Cardiac fibroblast (primary cell): ENCODE results near the gene SCN10A.

ENCODE experiments used
- DNase-seq, 2 donors: peaks; one replicate each; pipeline versions ENCODE4 v3.0.0 to v3.0.0-alpha.2; 2010; ENCODE audit warnings: low read depth in 2 of 2
- H3K4me3 ChIP-seq, 2 donors: replicated peaks in 1 of 2; 1 replicate in 1 of 2; 2 replicates in 1 of 2; pipeline ENCODE4 v1.5.1; 2011; ENCODE audit warnings: low read depth in 2 of 2, low read length in 2 of 2, mild to moderate bottlenecking in 2 of 2, moderate library complexity in 1 of 2
- TF ChIP-seq, protein P1 (sequence below): IDR thresholded peaks from one replicate; pipeline ENCODE4 v1.5.1; 2011; ENCODE audit warnings: low read depth, mild to moderate bottlenecking, low read length, inconsistent platforms

The SCN10A gene

DNA sequence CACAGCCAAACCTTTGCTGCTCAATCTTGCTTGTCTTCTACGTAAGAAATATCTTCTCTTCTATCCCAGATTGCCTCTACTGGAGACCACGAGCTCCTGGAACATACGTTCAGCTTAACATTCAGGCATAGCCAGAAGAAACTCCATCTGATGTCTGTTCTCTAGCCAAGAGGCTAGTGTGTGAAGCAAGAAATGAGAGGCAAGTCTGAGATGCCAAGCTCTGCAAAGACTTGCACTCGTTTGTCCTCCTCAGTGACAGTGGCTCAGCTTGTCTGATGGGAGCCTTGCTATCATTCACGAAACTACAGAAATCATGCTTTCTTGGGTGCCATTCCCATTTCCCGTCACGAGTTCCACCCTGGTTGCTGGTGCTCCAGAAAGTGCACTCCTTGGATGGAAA is at the start of gene SCN10A:
SCN10A (minus strand) TSS at position 192 of the 400 bp plus-strand sequence. CDS start 22,207 bp downstream, outside the sequence.
- H3K4me3 ChIP-seq: no peak within 1 kb of the TSS
- DNase-seq: no peak
- TF ChIP-seq, protein P1, sequence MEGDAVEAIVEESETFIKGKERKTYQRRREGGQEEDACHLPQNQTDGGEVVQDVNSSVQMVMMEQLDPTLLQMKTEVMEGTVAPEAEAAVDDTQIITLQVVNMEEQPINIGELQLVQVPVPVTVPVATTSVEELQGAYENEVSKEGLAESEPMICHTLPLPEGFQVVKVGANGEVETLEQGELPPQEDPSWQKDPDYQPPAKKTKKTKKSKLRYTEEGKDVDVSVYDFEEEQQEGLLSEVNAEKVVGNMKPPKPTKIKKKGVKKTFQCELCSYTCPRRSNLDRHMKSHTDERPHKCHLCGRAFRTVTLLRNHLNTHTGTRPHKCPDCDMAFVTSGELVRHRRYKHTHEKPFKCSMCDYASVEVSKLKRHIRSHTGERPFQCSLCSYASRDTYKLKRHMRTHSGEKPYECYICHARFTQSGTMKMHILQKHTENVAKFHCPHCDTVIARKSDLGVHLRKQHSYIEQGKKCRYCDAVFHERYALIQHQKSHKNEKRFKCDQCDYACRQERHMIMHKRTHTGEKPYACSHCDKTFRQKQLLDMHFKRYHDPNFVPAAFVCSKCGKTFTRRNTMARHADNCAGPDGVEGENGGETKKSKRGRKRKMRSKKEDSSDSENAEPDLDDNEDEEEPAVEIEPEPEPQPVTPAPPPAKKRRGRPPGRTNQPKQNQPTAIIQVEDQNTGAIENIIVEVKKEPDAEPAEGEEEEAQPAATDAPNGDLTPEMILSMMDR: no peak

DNA sequence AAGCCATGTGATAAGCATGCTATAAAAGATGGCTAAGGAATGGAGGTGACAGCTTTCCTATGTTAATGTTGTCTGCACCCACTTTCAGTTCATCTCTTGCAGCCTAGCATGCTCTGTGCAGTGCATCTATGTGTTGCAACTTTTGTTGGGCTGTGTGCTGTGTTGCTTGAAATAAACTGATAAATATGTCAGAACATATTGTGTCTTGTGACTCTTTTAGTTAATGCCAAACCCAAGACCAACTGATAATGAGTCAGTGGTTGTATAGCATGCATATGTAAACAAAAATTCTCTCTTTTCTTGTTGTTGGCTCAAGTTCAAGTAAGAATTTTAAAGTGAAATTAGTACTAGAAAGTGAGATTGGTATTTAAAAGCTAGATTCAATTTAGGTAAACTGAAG is 37.0 kb upstream of the SCN10A start:
- TF ChIP-seq, protein P1: no peak
- no peak overlapping the region for H3K4me3 ChIP-seq
- peak in 1 of 2 donors; percentile 51 for DNase-seq

DNA sequence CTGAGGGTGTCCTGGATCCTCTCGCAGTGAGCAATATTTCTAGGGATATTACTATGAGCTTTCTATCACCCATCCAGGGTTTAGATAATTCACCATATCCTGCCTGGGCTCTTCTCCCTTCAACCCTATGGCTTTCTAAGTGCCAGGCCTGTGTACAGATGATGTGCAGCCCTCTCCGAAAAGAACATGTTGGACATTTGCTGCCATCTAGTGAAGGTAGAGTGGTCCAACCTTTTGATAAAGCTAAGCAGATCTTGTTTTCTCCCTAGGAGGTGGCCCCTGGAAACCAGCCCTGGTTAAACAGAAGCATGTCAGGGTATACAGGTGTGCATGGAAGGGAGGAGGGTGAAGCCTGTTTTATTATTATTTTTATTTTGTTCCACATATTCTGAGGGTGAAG is 27.9 kb upstream of the SCN10A start:
- no peak overlapping the region for H3K4me3 ChIP-seq
- TF ChIP-seq, protein P1: peak; percentile 64
- peak; percentile 81 to 83 for DNase-seq

DNA sequence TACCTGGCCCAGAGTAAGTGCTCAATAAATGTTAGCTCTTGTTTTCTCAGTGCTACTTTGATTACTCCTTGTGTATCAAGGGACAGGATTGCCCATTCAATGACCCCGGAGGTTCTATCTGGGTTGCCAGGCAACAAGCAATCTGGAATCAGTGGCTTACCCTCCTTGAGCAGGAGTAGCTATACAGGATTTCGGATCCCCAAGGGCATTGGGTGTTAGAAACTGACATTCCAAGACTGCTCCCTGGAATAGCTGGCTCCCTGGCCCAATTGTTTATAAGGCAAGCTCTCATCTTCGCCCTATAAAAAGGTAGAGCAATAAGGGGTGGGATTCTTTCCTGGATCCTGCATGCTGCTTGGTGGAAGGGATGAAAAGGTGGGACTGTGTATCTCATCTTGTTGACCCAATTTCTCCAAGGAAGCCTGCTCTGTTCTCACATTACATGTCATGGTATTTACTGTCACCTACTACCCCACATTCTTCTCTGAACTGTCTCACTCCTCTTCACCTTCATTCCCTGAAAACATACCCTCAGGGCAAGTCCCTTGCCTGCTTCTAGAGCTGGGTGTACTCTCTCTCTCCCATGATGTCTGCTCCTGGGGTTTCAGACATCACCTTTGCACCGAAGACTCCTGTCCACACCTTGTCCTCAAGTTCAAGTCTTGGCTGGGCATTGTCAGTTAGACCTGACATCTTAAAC is 26.4 kb upstream of the SCN10A start:
- no peak overlapping the region for H3K4me3 ChIP-seq
- TF ChIP-seq, protein P1: no peak
- DNase-seq: no peak

DNA sequence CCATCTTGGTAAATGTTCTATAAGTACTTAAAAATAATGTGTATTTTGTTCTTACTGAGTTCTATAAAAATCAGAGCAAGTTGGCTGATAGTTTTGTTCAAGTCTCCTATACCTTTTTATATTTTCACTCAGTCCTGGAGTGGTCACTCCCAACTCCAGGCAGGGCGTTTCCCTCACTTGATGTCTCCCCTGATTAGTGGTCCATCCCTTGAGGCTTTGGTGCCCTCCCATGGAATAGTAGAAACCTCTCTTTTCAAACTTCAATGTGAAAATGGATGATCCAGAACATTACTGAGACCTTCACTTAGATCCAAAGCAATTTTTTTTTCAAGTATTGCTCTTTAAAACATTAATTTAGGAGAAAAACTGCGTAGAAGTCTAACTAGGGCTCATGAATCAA is 25.0 kb upstream of the SCN10A start:
- DNase-seq: peak in 1 of 2 donors; percentile 33
- TF ChIP-seq, protein P1: no peak
- no peak overlapping the region for H3K4me3 ChIP-seq

DNA sequence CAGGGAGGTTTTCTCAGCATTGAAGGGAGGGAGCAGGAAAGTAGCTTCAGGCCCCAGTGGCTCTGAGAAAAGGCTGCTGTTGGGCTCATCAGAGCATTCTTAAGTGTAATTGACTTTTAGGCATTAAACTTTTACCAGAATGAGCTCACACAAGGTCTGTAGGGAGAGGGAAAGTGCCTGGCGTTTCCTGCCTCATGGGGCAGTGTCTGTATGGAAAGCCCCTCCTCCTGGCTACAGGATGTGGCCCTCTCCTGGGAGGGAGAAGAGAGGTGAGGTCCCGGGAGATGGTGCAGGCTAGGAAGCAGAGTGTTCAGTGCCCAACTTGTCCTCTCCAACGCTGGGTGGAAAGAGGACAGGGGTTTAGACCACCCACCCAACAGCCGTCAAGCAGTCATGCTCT is 21.3 kb upstream of the SCN10A start:
- H3K4me3 ChIP-seq: no peak overlapping the region
- no peak for DNase-seq
- TF ChIP-seq, protein P1: no peak

DNA sequence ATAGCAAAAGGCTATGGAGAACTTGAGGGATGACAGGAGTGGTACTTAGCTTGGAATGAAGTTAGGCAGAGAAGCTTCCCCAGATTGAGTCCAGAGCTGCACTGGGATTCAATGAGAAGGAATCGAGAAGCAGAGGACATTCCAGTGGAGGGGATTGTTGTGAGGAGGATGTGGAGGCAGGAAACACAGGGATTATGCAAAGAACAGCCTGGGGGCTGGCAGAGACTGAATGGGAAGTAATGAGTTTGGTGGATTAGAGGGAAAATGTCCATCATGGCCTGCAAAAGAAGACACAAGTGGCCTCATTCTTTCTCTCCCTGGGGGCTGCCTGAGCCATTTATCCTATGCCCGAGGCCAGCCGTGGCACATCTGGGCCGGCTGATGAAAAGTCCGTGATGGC is 20.5 kb upstream of the SCN10A start:
- H3K4me3 ChIP-seq: no peak overlapping the region
- TF ChIP-seq, protein P1: no peak
- DNase-seq: no peak
